SKM-1 treated with dmso at 0.1 percent for 144 hours (cell line): ENCODE results near the gene C5orf46.
A peak's percentile ranks its signal among the peaks of the same experiment; 100 is the strongest.

Experiments used
- DNase-seq: peaks from one replicate; lab custom pipeline; 2025; ENCODE audit not compliant: unreplicated experiment; lab: John Stamatoyannopoulos, UW

Gene C5orf46

DNA sequence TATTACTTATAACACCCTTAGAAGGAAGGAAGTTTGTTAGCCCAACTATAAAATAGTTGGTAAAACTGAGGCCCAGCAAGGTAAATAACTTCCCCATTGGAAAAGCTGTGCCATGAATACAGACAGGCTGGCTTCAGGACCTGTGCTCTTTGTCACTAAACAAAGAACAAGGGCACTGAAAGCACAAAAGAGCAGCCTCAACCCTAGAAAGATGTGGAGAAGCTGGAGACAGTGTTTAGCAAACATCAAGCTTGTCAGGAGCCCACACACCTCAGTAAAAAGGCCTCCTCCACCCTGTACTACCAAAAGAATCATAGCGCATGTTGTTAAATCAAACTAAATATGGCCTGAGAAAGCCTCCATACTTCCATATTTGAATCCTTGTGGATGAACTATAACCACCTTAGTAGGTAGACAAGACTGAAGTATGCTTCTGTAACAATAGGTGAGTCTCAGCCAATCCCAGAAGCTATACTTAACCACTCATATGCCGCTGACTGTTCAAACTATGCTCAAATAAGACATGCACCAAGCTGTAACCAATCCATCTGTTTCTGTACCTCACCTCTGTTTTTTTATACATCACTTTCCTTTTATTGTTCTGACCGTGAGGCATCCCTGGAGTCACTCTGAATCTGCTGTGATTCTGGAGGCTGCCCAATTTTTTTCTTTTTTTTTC, 46.2 kb downstream of the C5orf46 start:
- no peak for DNase-seq

DNA sequence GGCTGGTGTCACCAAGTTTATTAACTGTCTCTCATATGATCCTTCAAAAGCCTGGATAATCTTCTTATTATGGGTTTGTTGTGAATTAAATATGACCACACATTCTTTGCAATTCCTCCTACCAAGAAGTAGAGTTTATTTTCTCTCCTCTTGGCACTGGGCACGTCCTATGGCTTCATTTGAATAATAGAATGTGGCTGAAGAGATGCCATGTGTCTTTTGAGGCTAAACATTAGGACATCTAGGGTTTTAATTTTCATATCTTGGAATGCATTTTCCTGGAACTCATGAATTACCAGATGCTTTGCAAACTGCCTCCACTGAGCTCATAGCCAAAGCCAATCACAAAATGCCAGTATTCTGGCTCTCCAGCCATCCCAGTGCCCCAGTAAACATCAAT, 47.8 kb downstream of the C5orf46 start:
- DNase-seq: no peak

DNA sequence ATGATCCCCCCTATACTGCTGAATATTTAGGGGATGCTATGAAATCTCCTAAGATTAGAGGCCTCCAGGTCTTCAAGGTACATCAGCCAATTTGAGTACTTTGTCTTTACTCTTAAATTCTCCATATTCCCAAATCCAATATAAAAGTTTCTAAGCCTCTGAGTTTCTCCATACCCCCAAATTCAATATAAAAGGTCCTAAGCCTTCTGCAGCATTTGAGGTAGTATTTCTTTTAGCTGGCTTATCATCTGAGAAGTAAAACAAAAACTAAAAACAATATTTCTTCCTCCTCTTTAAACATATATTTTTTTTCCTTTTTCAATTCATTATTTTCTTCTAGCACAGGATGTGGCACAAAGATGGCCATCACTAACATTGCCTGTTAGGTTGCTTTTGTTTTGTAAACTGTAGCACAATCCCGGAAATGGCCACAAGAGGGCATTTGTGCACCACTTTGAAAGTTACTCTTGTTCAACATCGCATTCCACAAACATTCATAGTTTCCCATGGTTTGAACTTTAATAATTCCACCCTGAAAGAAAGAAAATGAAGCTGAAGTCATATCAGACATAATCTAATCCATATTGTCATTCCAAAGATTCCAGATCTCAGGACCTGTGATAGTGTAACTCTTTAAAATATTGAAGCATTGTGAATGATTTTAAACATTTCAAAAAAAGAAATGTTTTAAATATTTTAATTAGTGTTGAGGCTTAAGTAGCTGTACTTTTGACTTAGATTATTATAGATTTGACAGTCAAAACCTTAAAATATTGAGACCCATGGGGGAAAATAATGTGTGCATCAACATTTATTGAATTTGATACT, 48.8 kb downstream of the C5orf46 start:
- peak; percentile 35 for DNase-seq

GRCh38 chr5:147856801-147857200, 49.5 kb downstream of the C5orf46 start:
- DNase-seq: no peak

DNA sequence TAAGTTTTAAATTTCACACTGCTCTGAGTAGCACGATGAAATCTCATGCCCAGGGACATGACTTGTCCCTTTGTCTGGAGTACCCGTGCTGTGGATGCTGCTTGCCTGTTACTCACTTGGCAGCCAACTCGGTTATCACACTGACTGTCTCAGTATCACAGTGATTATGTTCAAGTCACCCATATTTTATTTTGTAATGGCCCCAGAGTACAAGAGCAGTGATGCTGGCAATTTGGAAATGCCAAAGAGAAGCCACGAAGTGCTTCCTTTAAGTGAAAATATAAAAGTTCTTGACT, 50.6 kb downstream of the C5orf46 start:
- no peak for DNase-seq

GRCh38 chr5:147854894-147855773, 51.2 kb downstream of the C5orf46 start:
- DNase-seq: no peak

GRCh38 chr5:147854331-147854730, 52.0 kb downstream of the C5orf46 start:
- no peak for DNase-seq

DNA sequence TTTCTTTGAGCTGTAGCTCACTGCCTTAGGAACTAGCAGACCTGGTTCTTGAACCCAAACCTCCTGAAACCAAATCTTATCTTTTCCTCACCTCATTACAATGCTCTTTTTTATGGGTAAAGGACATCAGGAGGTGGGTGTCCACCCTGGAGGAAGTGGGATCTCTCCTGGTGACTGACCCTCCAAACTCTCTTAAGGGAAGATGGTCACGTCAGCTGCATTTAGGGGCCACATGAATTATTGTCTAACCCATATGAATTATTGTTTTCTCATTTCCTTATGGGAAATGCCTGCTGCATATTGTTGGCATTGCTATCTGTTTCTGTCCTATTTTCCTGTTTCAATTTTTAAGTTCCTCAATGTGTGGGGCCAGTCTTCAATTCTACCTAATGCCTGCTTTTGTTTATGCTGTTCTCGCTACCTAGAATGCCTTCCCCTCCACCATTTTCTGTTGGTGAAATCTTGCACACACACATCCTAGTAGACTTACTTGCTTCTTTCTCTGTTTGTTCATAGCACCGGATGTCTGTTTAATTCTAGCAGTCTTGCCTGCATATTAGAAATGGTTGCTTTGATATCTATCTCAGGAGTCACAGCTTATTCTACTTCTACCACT, 52.9 kb downstream of the C5orf46 start:
- no peak for DNase-seq

GRCh38 chr5:147852365-147852764, 54.0 kb downstream of the C5orf46 start:
- no peak for DNase-seq

GRCh38 chr5:147851578-147851977, 54.8 kb downstream of the C5orf46 start:
- DNase-seq: no peak

- DNase-seq: no peak
These were observed 57.1 kb downstream of the C5orf46 start for GRCh38 chr5:147849226-147849625.

GRCh38 chr5:147845618-147846017, 60.7 kb downstream of the C5orf46 start:
- DNase-seq: no peak

DNA sequence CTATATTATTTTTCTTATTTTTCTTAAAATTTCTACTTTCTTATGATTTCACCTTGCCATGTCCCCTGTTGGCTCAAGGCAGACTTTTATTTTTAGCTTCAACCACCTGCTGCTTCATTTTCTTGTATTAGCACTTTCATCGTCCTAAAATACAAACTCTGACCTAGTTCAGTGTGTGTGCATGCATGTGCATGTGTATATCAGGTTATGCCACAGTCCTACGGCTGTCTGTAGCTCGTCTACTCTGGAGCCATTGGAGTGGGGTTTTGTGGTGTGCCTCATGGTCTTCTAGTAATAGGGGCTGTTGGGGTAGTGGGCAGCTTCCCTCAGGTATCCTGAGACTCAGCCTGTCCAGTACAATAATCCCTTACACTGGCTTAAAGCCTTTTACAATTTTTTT, 61.5 kb downstream of the C5orf46 start:
- no peak for DNase-seq

DNA sequence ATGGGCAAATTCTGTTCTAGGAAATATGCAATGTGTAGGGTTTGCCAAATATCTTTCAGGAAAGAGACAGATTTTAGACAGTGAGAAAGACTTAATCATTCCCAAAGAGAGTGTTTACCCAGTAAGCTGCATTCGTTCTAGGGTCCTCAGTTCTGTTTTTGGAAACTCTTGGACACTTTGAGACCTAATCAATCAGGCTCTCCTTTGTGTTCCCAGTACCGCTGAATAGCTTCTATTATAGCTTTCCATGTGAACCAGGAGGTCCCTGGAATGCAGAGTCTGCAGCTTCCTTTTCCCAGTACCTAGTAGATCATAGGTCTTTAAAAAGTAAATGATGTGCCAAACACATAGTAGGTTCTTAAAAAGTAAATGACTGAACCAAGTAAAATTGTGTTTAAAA, 63.5 kb downstream of the C5orf46 start:
- no peak for DNase-seq
